Measurements from ENCODE around the gene TIGD6.

Gene TIGD6

GRCh38 chr5:150000990-150001659 is 671 bp upstream of the TIGD6 start:
- TF ChIP-seq, protein P1, sequence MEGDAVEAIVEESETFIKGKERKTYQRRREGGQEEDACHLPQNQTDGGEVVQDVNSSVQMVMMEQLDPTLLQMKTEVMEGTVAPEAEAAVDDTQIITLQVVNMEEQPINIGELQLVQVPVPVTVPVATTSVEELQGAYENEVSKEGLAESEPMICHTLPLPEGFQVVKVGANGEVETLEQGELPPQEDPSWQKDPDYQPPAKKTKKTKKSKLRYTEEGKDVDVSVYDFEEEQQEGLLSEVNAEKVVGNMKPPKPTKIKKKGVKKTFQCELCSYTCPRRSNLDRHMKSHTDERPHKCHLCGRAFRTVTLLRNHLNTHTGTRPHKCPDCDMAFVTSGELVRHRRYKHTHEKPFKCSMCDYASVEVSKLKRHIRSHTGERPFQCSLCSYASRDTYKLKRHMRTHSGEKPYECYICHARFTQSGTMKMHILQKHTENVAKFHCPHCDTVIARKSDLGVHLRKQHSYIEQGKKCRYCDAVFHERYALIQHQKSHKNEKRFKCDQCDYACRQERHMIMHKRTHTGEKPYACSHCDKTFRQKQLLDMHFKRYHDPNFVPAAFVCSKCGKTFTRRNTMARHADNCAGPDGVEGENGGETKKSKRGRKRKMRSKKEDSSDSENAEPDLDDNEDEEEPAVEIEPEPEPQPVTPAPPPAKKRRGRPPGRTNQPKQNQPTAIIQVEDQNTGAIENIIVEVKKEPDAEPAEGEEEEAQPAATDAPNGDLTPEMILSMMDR (IDR thresholded peaks at IDR 0.05) = no peak

- TF ChIP-seq, protein P1 (IDR thresholded peaks at IDR 0.05) = no peak
Measured at GRCh38 chr5:149999866-150000255, 593 bp downstream of the TIGD6 start.

GRCh38 chr5:149999359-149999758 is 1.1 kb downstream of the TIGD6 start:
- TF ChIP-seq, protein P1 (IDR thresholded peaks at IDR 0.05) = no peak

DNA sequence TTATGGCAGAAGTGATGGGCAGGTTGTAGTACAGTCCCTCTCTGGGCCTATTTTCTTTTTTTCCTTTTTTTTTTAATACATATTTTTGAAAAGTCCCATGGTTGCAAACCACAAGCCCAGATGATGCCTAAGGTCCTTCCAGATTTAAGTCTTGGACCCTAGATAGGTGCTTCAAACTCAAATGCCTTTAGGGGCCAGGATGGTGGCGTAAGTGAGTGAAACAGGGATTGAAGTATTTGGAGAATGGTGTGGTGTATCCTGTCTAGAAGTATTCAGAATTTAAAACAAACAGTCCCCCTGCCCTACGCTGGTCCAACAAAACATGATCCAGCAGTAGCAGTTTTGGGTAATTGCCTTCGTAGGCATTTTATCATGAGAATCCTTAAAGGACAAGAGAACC is 2.2 kb downstream of the TIGD6 start:
- TF ChIP-seq, protein P1 (IDR thresholded peaks at IDR 0.05) = no peak

- TF ChIP-seq, protein P1 (IDR thresholded peaks at IDR 0.05) = no peak
Measured at GRCh38 chr5:149996205-149996890, 4.1 kb downstream of the TIGD6 start.

DNA sequence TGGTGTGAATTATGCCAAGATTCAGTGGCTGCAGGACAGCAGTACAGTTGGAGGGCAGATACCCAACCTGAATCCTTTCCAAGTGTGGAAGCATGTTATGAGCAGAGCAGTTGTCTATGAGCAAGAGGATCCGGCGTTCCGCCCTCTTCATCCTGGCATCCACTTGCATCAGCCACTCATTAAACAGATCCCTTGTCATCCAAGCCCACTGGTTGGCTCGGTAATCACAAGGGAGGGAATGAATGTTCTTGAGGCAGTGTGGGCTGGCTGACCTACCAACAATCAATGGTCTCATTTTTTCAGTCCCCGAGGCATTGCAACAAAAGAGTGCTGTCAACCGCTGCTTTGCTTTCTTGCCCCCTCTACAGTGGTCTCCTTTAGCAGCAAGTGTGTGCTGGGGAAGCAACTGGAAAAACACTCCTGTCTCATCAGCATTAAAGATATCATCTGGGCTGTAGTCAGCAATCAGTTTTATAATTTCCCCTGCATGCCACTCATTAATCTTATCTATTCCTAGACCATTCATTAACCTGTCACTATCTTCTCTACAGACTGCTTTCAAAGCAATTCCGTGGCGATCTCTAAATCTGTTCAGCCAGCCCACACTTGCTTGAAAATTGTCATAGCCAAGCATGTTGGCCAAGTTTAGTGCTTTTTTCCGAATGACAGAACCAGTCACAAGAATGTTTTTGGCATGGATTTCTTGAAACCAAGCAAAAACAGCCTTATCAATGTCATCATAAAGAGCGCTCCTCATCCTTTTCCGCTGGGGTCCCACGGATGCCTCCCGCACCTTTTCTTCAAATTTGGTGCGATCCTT is 4.9 kb downstream of the TIGD6 start:
- TF ChIP-seq, protein P1 (IDR thresholded peaks at IDR 0.05) = no peak

DNA sequence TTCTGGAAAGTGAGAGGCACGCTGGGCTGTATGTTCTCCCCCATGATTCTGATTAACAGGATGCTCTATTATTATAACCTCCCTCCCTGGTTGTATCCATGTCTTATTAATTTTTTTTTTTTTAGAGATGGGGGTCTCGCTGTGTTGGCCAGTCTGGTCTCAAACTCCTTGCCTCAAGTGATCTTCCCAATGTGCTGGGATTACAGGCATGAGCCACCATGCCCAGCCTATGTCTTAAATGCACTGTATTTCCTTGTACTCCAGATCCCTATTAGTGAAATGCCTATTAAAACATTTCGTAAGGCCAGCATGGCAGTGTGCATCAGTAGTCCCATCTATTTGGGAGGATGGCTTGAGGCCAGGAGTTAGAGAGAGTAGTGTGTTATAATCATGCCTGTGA is 7.0 kb downstream of the TIGD6 start:
- TF ChIP-seq, protein P1 (IDR thresholded peaks at IDR 0.05) = no peak

Measured in LNCAP (cell line).